K562 (cell line): ENCODE results near the gene NMT1. TPM values are rescaled to one million over a fixed set of nuclear protein-coding genes. Genes with fewer than 3 reads are reported as not detected.

Experiments used
- ATF3 ChIP-seq, 2 experiments: fragments of 450-650 bp in 1 of 2; sonication (generic) in 1 of 2; formaldehyde crosslinking in 1 of 2; IDR thresholded peaks in 1 of 2; conservative IDR thresholded peaks in 1 of 2; 2 replicates each; pipeline versions ENCODE4 v1.6.1 to v1.8.1; 2016 to 2023; ENCODE audit warnings: mild to moderate bottlenecking in 2 of 2, moderate library complexity in 2 of 2, inconsistent platforms in 1 of 2, missing genetic modification reagents in 1 of 2
- BACH1 ChIP-seq: fragments of 200-800 bp; sonication (Bioruptor generic); IDR thresholded peaks from 2 replicates; pipeline ENCODE4 v1.6.1; 2016; ENCODE audit warnings: missing genetic modification characterization, missing compliant biosample characterization
- C11orf30 ChIP-seq: fragments of 450-650 bp; IDR thresholded peaks from 2 replicates; pipeline ENCODE4 v1.6.1; 2016; ENCODE audit warnings: low read depth, mild to moderate bottlenecking
- CBFA2T3 ChIP-seq: fragments of 450-650 bp; IDR thresholded peaks from 2 replicates; pipeline ENCODE4 v1.6.1; 2017
- CREM ChIP-seq: IDR thresholded peaks from 2 replicates; pipeline ENCODE4 v1.6.1; 2014; ENCODE audit warnings: antibody characterized with exemption, low read depth
- DPF2 ChIP-seq: fragments of 450-650 bp; IDR thresholded peaks from 2 replicates; pipeline ENCODE4 v1.6.1; 2016
- ELF1 ChIP-seq: fragments of 200-800 bp; sonication (Bioruptor generic); IDR thresholded peaks from 2 replicates; pipeline ENCODE4 v1.6.1; 2016; ENCODE audit warnings: missing genetic modification characterization, missing compliant biosample characterization
- ELF2 ChIP-seq: fragments of 250-450 bp; sonication (Bioruptor Pico); IDR thresholded peaks from 2 replicates; pipeline ENCODE4 v1.5.0; 2021; ENCODE audit warnings: mild to moderate bottlenecking
- EP400 ChIP-seq: fragments of 450-650 bp; IDR thresholded peaks from 2 replicates; pipeline ENCODE4 v1.6.1; 2017; ENCODE audit warnings: antibody characterized with exemption, mild to moderate bottlenecking, moderate library complexity
- ERF ChIP-seq: fragments of 450-650 bp; formaldehyde crosslinking; IDR thresholded peaks from 2 replicates; pipeline ENCODE4 v1.4.0; 2020; ENCODE audit warnings: mild to moderate bottlenecking, mixed read lengths
- JUND ChIP-seq, 2 experiments: IDR thresholded peaks; 2 replicates in 1 of 2; 3 replicates in 1 of 2; pipeline ENCODE4 v1.6.1; 2011; ENCODE audit warnings: borderline replicate concordance in 2 of 2, low read depth in 2 of 2, low read length in 2 of 2, improper control_type of control experiment in 1 of 2, missing biosample characterization in 1 of 2, missing genetic modification characterization in 1 of 2, missing genetic modification reagents in 1 of 2
- KLF6 ChIP-seq: fragments of 250-450 bp; sonication (Bioruptor Pico); IDR thresholded peaks from 2 replicates; pipeline ENCODE4 v1.4.0; 2020; ENCODE audit warnings: mild to moderate bottlenecking, moderate library complexity, borderline replicate concordance
- LEF1 ChIP-seq: fragments of 450-650 bp; IDR thresholded peaks from 2 replicates; pipeline ENCODE4 v1.6.1; 2016; ENCODE audit warnings: mild to moderate bottlenecking
- MTA3 ChIP-seq: fragments of 450-650 bp; formaldehyde crosslinking; IDR thresholded peaks from 2 replicates; pipeline ENCODE4 v1.6.1; 2017; ENCODE audit warnings: mild to moderate bottlenecking, borderline replicate concordance
- NFRKB ChIP-seq: fragments of 450-650 bp; IDR thresholded peaks from 2 replicates; pipeline ENCODE4 v1.6.1; 2016; ENCODE audit warnings: low read depth
- TEAD4 ChIP-seq, 2 experiments: sonication (generic) in 1 of 2; formaldehyde crosslinking in 1 of 2; IDR thresholded peaks; 2 replicates each; pipeline versions ENCODE4 v1.6.1 to v1.8.0; 2012 to 2022; ENCODE audit warnings: borderline replicate concordance in 1 of 2, inconsistent platforms in 1 of 2, low read length in 1 of 2, mild to moderate bottlenecking in 1 of 2, missing genetic modification reagents in 1 of 2
- TGIF2 ChIP-seq: sonication (generic); formaldehyde crosslinking; IDR thresholded peaks from 2 replicates; pipeline ENCODE4 v1.8.1; 2022; ENCODE audit warnings: mild to moderate bottlenecking, missing genetic modification reagents, moderate library complexity
- THRAP3 ChIP-seq: fragments of 450-650 bp; IDR thresholded peaks from 2 replicates; pipeline ENCODE4 v1.6.1; 2016; ENCODE audit warnings: mild to moderate bottlenecking, inconsistent platforms, borderline replicate concordance
- ZBTB17 ChIP-seq: fragments of 450-650 bp; formaldehyde crosslinking; IDR thresholded peaks from 2 replicates; pipeline ENCODE4 v1.4.0; 2020; ENCODE audit warnings: mild to moderate bottlenecking
- ZFX ChIP-seq: sonication (generic); formaldehyde crosslinking; IDR thresholded peaks from 2 replicates; pipeline ENCODE4 v1.8.0; 2022; ENCODE audit warnings: mild to moderate bottlenecking, missing genetic modification reagents, moderate library complexity
- ZNF384 ChIP-seq: IDR thresholded peaks from 2 replicates; pipeline ENCODE4 v1.6.1; 2012; ENCODE audit warnings: low read depth, low read length, improper control_type of control experiment
- ZNF584 ChIP-seq: fragments of 200-800 bp; sonication (Bioruptor generic); IDR thresholded peaks from 2 replicates; pipeline ENCODE4 v1.6.1; 2016; ENCODE audit warnings: low read depth, mild to moderate bottlenecking, missing genetic modification characterization, missing compliant biosample characterization
- ZNF668 ChIP-seq: fragments of 250-450 bp; sonication (Bioruptor Pico); IDR thresholded peaks from 2 replicates; pipeline ENCODE4 v1.8.0; 2022; ENCODE audit warnings: mild to moderate bottlenecking, inconsistent platforms
- polyA plus RNA-seq, 8 experiments: library from polyadenylated mRNA; depleted of rRNA in 4 of 8; stranded (reverse) in 5 of 8; unstranded in 3 of 8; fragments of >200 nt; fragmentation: Nextera tagmentation in 2 of 8; fragmentation: Illumina TruSeq in 1 of 8; extraction: Ambion mirVana in 2 of 8; extraction: Trizol in 1 of 8; gene quantifications; 2 replicates each; pipeline versions ENCODE4 v1.2.1 to v1.2.3, GENCODE V29; 2011 to 2014; ENCODE audit warnings: inconsistent platforms in 1 of 8, missing spikeins in 1 of 8
- total RNA-seq, 7 experiments: library from RNA; depleted of rRNA in 6 of 7; stranded (reverse); fragments of >200 nt in 6 of 7; fragmentation: Illumina TruSeq in 2 of 7; extraction: Trizol in 2 of 7; gene quantifications; 2 replicates each; pipeline versions ENCODE4 v1.2.1 to v1.2.3, GENCODE V29; 2011 to 2021; ENCODE audit warnings: low replicate concordance in 1 of 7
- TF ChIP-seq, protein P1 (sequence below), 2 experiments: IDR thresholded peaks; 2 replicates each; pipeline ENCODE4 v1.6.1; 2011; ENCODE audit warnings: borderline replicate concordance in 1 of 2, control low read depth in 1 of 2, low read depth in 1 of 2, low read length in 1 of 2, mild to moderate bottlenecking in 1 of 2, mixed read lengths in 1 of 2, moderate library complexity in 1 of 2; ENCODE audit not compliant: insufficient read depth in 1 of 2, insufficient read length in 1 of 2, poor library complexity in 1 of 2, severe bottlenecking in 1 of 2; ENCODE audit errors: extremely low read depth in 1 of 2
- TF ChIP-seq, protein P2 (sequence below): sonication (generic); formaldehyde crosslinking; IDR thresholded peaks from 2 replicates; pipeline ENCODE4 v1.9.0; 2022; ENCODE audit warnings: mild to moderate bottlenecking, missing genetic modification reagents

Gene NMT1
- total and polyA plus RNA-seq, 9 of the 15 experiments (the other 6 are each of a cell fraction or from before 2014, with no cell fraction given) = 86.7 to 569 (median 213) TPM

DNA sequence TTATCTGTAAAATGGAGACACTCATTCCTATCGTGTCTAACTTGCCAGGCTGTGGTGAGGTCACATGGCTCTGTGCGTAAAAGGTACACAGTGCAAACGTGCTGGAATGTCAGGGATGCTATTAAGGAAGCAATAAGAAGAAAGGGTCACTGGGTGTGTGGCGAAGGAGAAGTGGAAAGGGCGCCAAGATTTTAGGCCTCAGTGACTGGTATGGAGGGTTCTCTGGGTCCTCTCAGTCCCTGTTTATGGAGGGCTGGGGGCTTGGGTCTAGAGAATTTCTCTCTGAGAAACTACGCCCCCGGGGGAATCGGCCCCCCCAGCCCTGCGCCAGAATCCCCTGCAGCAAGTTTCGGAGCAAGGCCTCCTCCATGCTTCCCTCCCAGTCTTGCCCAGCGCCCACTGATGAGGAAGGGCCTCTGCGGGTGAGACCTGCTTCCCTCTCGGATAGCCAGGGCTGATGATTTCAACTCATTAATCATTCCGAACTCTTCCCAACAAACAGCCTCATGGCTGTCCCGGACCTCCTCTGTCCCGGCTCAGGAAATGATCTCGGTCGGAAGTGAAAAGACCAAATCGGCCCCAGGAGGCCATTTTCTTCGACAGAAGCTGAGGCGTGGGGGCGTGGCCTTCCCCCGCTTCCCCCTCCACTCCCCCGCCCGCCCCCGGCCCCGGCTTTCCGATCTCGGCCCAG is 85.9 kb downstream of the NMT1 start (continued):
- peak; percentile 58; the same call in 1 of the 2 replicates for TF ChIP-seq ATF3 (IDR thresholded peaks at IDR 0.05)
- no peak for TF ChIP-seq ATF3 (CRISPR knock-in tag; conservative IDR thresholded peaks at IDR 0.05)
- peak; percentile 94 for TF ChIP-seq ZFX
- peak; percentile 95 for TF ChIP-seq NFRKB
- no peak; the same call in 1 of the 2 replicates for TF ChIP-seq MTA3
- TF ChIP-seq, protein P1, sequence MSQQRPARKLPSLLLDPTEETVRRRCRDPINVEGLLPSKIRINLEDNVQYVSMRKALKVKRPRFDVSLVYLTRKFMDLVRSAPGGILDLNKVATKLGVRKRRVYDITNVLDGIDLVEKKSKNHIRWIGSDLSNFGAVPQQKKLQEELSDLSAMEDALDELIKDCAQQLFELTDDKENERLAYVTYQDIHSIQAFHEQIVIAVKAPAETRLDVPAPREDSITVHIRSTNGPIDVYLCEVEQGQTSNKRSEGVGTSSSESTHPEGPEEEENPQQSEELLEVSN (IDR thresholded peaks at IDR 0.05; ENCODE audit: borderline replicate concordance in 1 of 2, extremely low read depth in 1 of 2, insufficient read depth in 1 of 2, insufficient read length in 1 of 2, low read depth in 1 of 2, low read length in 1 of 2, poor library complexity in 1 of 2, severe bottlenecking in 1 of 2) = peak in 1 of 2 experiments; percentile 22
- peak; percentile 78; the same call in 1 of the 2 replicates for TF ChIP-seq KLF6 (CRISPR knock-in tag)
- 0 out of 2 replicates have a peak, but pooled peaks have one; percentile 40 for TF ChIP-seq ZNF668 (CRISPR knock-in tag)
- 0 out of 2 replicates have a peak, but pooled peaks have one; percentile 2 for TF ChIP-seq C11orf30
- peak; percentile 61; the same call in 1 of the 2 replicates for TF ChIP-seq ZBTB17
- 0 out of 2 replicates have a peak, but pooled peaks have one; percentile 16 for TF ChIP-seq THRAP3
- peak; percentile 48; the same call in 1 of the 2 replicates for TF ChIP-seq LEF1
- peak; percentile 68 for TF ChIP-seq ELF2 (CRISPR knock-in tag)
- TF ChIP-seq EP400 = peak; percentile 60
- TF ChIP-seq ERF (CRISPR knock-in tag) = 0 out of 2 replicates have a peak, but pooled peaks have one; percentile 69
- TF ChIP-seq, protein P2, sequence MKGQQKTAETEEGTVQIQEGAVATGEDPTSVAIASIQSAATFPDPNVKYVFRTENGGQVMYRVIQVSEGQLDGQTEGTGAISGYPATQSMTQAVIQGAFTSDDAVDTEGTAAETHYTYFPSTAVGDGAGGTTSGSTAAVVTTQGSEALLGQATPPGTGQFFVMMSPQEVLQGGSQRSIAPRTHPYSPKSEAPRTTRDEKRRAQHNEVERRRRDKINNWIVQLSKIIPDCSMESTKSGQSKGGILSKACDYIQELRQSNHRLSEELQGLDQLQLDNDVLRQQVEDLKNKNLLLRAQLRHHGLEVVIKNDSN (CRISPR knock-in tag) = peak; percentile 85; the same call in 1 of the 2 replicates
- peak; percentile 76 for TF ChIP-seq CREM
- TF ChIP-seq DPF2 = peak; percentile 78; the same call in 1 of the 2 replicates
- TF ChIP-seq ELF1 = peak; percentile 41; the same call in 1 of the 2 replicates
- peak; percentile 47 for TF ChIP-seq CBFA2T3
- TF ChIP-seq TEAD4 (IDR thresholded peaks at IDR 0.05; ENCODE audit: low read length) = peak; percentile 65
- no peak for TF ChIP-seq TEAD4 (CRISPR knock-in tag; IDR thresholded peaks at IDR 0.05; ENCODE audit: borderline replicate concordance)
- TF ChIP-seq ZNF584 (CRISPR knock-in tag) = peak; percentile 60; the same call in 1 of the 2 replicates
- TF ChIP-seq BACH1 = peak; percentile 80
- no peak for TF ChIP-seq ZNF384
- TF ChIP-seq JUND (IDR thresholded peaks at IDR 0.05; ENCODE audit: borderline replicate concordance, low read depth, low read length) = peak; percentile 69; the same call in 1 of the 2 replicates
- TF ChIP-seq JUND (tag; IDR thresholded peaks at IDR 0.05; ENCODE audit: borderline replicate concordance, low read depth, low read length) = peak; percentile 49; the same call in 2 of the 3 replicates
- no peak for TF ChIP-seq TGIF2
